ENCODE measurements around the gene NOS3. TPM values are rescaled to one million over a fixed set of nuclear protein-coding genes. Genes with fewer than 3 reads are reported as not detected.

The NOS3 gene
- total RNA-seq (2016; rRNA removed; fragmentation: Illumina TruSeq; extraction: Trizol) (3.7 and 4.8 TPM in 2 replicates), polyA plus RNA-seq (2011; rRNA removed) (7.5 and 10.1 TPM in 2 replicates), polyA minus RNA-seq (2011; rRNA and poly(A)+ RNA removed; ENCODE audit: low replicate concordance) (0.65 and 23.1 TPM in 2 replicates), Bru-seq, nascent RNA (percentile 26 among the genes with signal in this experiment), BruChase-seq, experiment 1, labeled RNA remaining after a 6-hour chase (percentile 25 among the genes with signal in this experiment), BruChase-seq, experiment 2, labeled RNA remaining after a 2-hour chase (percentile 22 among the genes with signal in this experiment)
- total RNA-seq (2016; cell fraction: cytosol; rRNA removed; fragmentation: Illumina TruSeq; extraction: Trizol; ENCODE audit: low read depth) = 2.6 and 2.9 TPM in 2 replicates
- 4.2 and 4.4 TPM in 2 replicates for total RNA-seq (2016; cell fraction: insoluble cytoplasmic fraction; rRNA removed; fragmentation: Illumina TruSeq; extraction: Trizol)
- total RNA-seq (2016; cell fraction: membrane; rRNA removed; fragmentation: Illumina TruSeq; extraction: Trizol) = 3.6 and 5.1 TPM in 2 replicates
- total RNA-seq (2016; cell fraction: nucleus; rRNA removed; fragmentation: Illumina TruSeq; extraction: Trizol) = 3.2 and 5.3 TPM in 2 replicates
- polyA plus RNA-seq (2011; cell fraction: cytosol; rRNA removed) = 5.8 and 10.0 TPM in 2 replicates
- polyA plus RNA-seq (2011; cell fraction: nucleus; rRNA removed) = 17.6 and 19.9 TPM in 2 replicates
- 4.8 and 5.0 TPM in 2 replicates for polyA plus RNA-seq (2012)
- polyA plus RNA-seq (2016; cell fraction: cytosol; fragmentation: Illumina TruSeq; extraction: Trizol; ENCODE audit: low read depth) = 3.9 and 4.8 TPM in 2 replicates
- 7.8 and 8.1 TPM in 2 replicates for polyA plus RNA-seq (2016; cell fraction: insoluble cytoplasmic fraction; fragmentation: Illumina TruSeq; extraction: Trizol; ENCODE audit: low read depth)
- 5.6 and 8.0 TPM in 2 replicates for polyA plus RNA-seq (2016; cell fraction: membrane; fragmentation: Illumina TruSeq; extraction: Trizol; ENCODE audit: low read depth)
- polyA plus RNA-seq (2016; cell fraction: nucleus; fragmentation: Illumina TruSeq; extraction: Trizol; ENCODE audit: insufficient read depth, low read depth) = 5.7 and 8.2 TPM in 2 replicates
- 8.4 and 12.0 TPM in 2 replicates for polyA minus RNA-seq (2011; cell fraction: cytosol; rRNA and poly(A)+ RNA removed)
- polyA minus RNA-seq (2011; cell fraction: nucleus; rRNA and poly(A)+ RNA removed) = 5.0 and 6.3 TPM in 2 replicates
- long read RNA-seq, experiment 1, transcript NOS3-209 (6 exons, 1,111 nt) = major isoform, 5 of 18 reads
- long read RNA-seq, experiment 1, partial matches to known transcripts = 12 of 18 reads
- long read RNA-seq, experiment 1, other reads (novel, unspliced or antisense) = 1 of 18 reads
- long read RNA-seq, experiment 2, partial matches to known transcripts = 12 of 15 reads
- long read RNA-seq, experiment 2, other reads (novel, unspliced or antisense) = 2 of 15 reads

DNA sequence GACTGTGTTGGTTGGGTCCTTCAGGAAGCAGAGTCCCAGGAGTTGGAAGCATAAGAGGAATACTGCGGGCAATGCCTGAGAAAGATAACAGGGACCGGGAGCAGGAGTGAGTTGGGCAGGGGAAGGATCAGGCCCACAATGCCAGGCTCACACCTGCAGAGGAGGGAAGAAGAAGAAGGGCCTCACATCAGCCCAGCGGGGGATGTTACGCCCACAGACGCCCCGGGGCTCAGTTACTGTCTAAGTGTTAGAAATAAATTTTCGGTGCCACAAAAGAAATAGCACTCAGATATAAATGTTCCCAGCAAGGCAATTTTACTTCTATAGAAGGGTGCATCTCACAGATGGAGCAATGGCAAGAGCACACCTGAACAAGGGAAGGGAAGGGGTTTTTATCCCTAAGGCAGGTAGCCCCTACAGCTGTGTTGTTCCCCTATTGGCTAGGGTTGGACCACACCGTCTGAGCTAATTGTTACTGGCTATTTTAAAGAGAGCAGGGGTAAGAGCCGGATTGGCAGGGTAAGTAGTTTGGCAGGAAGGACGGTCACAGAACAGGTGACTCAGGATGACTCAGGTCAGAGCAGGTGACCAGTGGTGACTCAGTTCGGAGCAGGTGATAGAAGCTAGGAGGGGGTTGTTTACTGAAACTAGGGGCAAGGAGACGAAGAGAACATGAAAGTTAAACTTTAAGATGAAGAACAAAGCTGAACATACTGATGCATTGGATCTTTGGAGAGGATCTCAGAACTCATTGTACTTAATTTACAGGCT, at the start of gene NOS3:
Gene NOS3 (plus strand): TSS at position 602 of the 771 bp plus-strand sequence. CDS start 2,787 bp downstream, outside the sequence.
- Histone ChIP-seq H3K4me3 (replicated peaks in 1 of 3; ENCODE audit: insufficient read depth in 1 of 3, low read depth in 2 of 3, low read length in 3 of 3) (no peak within 1 kb of the TSS), H3K36me3 (replicated peaks in 1 of 2; ENCODE audit: control insufficient read depth in 1 of 2, insufficient read depth in 2 of 2, low read length in 2 of 2) (no peaks in the 10 kb centered on the region), H3K27ac (ENCODE audit: extremely low read length, insufficient read depth, low read length) (no peak within 1 kb of the TSS), H3K27me3 (ENCODE audit: control insufficient read depth in 1 of 2, insufficient read depth in 2 of 2, low read length in 2 of 2) (peaks cover 4 to 52% of the 10 kb centered on the region in 2 experiments), H3K4me1 (ENCODE audit: insufficient read depth, low read length) (peaks cover 11% of the 10 kb centered on the region; the same call in 1 of the 2 replicates), H2AFZ (ENCODE audit: low read length) (no peak within 1 kb of the TSS), H3K4me2 (ENCODE audit: low read depth, low read length) (no peak within 1 kb of the TSS), H3K9me3 (ENCODE audit: low read length) (no peaks in the 10 kb centered on the region), H3K9ac (ENCODE audit: insufficient read depth, low read depth, low read length) (no peak within 1 kb of the TSS), H4K20me1 (ENCODE audit: insufficient read depth, low read length) (0 out of 2 replicates have a peak, but pooled peaks cover 2% of the 10 kb centered on the region), H3K79me2 (ENCODE audit: insufficient read depth, low read length) (no peaks in the 10 kb centered on the region)
- FAIRE-seq (no peak), ATAC-seq (no peak), DNase-seq (ENCODE audit: low spot score) (no peak)
- WGBS (ENCODE audit: low lambda C conversion rate) = 11% methylated on average over 12 of the region's 12 CpGs
- in situ Hi-C loops (cut with HindIII; ENCODE audit: extremely low pct_ligation_motif_present, low pct_unique_long_range_greater_than_20kb) (no loop called here), intact Hi-C loops (cut with micrococcal nuclease; ENCODE audit: unreplicated experiment) (no loop called here)
- no TSS peak for BruUV-seq (replicated peaks)
- TF ChIP-seq ZNF619 (CRISPR knock-in tag; IDR thresholded peaks at IDR 0.05) (no peak), FOSL2 (CRISPR knock-in tag; IDR thresholded peaks at IDR 0.05) (peak; percentile 82)
- POLR2A ChIA-PET = interaction anchor here (1.0 kb wide), 1 partner anchor 19 kb away, joined by 3 read pairs; no protein-coding TSS in a partner anchor
- CTCF ChIA-PET (ENCODE audit: low intra/inter-chr PET ratio, low total read pairs) = no interaction called here
